ENCODE results near the gene PRR27. TPM values are rescaled to one million over a fixed set of nuclear protein-coding genes. Genes with fewer than 3 reads are reported as not detected.

The PRR27 gene
- not detected for total RNA-seq

GRCh38 chr4:70153937-70154336, at the start of gene PRR27:
Gene PRR27, plus strand, starts transcription at chr4:70154237. Its CDS starts 139 bp downstream, at chr4:70154376.
- intact Hi-C loops (cut with DNase I), result no loop called here
- no peak for ATAC-seq
- no peak for DNase-seq (ENCODE audit: low spot score)

- no peak for ATAC-seq
- DNase-seq (ENCODE audit: low spot score), result no peak
- intact Hi-C loops (cut with DNase I), result no loop called here
These were observed 43.1 kb upstream of the PRR27 start for GRCh38 chr4:70110917-70111316.

DNA sequence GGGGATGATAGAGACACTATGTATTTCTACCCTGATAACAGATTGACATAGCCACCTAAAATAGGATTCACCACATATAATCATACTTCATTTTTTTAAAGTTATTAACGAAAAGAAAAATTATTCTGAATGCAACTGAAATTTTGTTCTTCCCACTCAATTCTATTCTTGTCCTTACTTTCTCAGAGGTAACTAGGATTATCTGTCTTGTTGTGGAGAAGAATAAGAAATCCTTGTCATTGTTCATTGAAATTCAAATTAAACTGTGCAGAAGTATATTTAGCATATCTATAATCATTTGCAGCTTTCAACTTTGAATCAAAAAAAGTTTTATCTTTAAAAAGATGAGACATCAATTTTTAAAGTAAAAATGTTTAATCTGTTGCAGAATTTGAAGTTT, 40.4 kb upstream of the PRR27 start:
- ATAC-seq, result no peak
- no peak for DNase-seq (ENCODE audit: low spot score)
- intact Hi-C loops (cut with DNase I), result no loop called here

DNA sequence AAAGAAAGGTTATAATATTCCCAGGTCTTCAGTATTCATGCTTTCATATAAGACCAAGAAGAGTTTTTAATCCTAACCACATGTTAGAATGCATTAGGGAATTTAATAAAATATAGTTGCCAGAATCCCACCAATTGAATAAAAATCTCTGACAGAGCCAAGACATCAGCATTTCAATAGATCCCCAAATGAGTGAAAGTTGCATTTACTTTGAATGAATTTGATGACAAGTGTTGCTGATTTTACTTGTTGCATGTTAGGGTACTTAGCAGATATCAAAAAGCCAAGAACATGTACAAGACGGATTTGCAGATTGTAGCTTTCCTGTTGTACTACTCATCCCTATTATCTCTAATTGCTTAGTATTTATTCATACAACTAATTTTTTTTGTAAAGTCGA, 39.9 kb upstream of the PRR27 start:
- DNase-seq (ENCODE audit: low spot score) (no peak), ATAC-seq (no peak)
- intact Hi-C loops (cut with DNase I), result no loop called here

- no peak for DNase-seq (ENCODE audit: low spot score)
These were observed 33.7 kb upstream of the PRR27 start for GRCh38 chr4:70120323-70120722.

GRCh38 chr4:70133473-70133872, 20.6 kb upstream of the PRR27 start:
- DNase-seq (ENCODE audit: low spot score), result no peak
- intact Hi-C loops (cut with DNase I), result no loop called here

More at GRCh38 chr4:70120323-70120722, 33.7 kb upstream of the PRR27 start:
- ATAC-seq, result no peak
- intact Hi-C loops (cut with DNase I), result no loop called here

DNA sequence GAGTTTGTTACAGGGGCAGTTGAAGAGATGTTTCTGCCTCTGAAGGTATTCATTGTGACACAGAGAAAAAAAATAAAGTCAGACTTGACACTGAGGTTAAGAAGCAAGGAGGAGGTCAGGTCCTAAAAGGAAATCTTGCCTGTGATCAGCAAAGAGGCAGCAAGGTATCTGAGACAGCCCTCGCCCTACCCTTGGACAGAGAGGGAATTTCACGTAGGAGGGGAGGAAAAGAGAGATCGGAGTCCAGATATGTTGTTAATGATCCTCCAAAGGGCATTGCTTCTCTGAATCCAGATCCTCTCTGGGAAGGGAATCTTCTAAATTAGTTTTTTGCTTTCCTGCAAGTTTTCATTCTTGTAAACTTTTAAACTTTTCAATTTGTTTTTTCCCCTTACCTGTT, 15.3 kb upstream of the PRR27 start:
- ATAC-seq (no peak), DNase-seq (ENCODE audit: low spot score) (no peak)
- intact Hi-C loops (cut with DNase I), result no loop called here

More at GRCh38 chr4:70133473-70133872, 20.6 kb upstream of the PRR27 start:
- no peak for ATAC-seq

GRCh38 chr4:70151271-70151670, 2.8 kb upstream of the PRR27 start:
- intact Hi-C loops (cut with DNase I), result no loop called here
- ATAC-seq, result no peak

GRCh38 chr4:70152088-70152487, 1.9 kb upstream of the PRR27 start:
- no peak for DNase-seq (ENCODE audit: low spot score)
- intact Hi-C loops (cut with DNase I), result no loop called here
- no peak for ATAC-seq

More at GRCh38 chr4:70151271-70151670, 2.8 kb upstream of the PRR27 start:
- DNase-seq (ENCODE audit: low spot score), result no peak

GRCh38 chr4:70158576-70158975, 4.5 kb downstream of the PRR27 start:
- intact Hi-C loops (cut with DNase I), result no loop called here
- ATAC-seq (no peak), DNase-seq (ENCODE audit: low spot score) (no peak)

GRCh38 chr4:70177090-70177489, 23.1 kb downstream of the PRR27 start:
- DNase-seq (ENCODE audit: low spot score) (no peak), ATAC-seq (no peak)
- intact Hi-C loops (cut with DNase I), result no loop called here

DNA sequence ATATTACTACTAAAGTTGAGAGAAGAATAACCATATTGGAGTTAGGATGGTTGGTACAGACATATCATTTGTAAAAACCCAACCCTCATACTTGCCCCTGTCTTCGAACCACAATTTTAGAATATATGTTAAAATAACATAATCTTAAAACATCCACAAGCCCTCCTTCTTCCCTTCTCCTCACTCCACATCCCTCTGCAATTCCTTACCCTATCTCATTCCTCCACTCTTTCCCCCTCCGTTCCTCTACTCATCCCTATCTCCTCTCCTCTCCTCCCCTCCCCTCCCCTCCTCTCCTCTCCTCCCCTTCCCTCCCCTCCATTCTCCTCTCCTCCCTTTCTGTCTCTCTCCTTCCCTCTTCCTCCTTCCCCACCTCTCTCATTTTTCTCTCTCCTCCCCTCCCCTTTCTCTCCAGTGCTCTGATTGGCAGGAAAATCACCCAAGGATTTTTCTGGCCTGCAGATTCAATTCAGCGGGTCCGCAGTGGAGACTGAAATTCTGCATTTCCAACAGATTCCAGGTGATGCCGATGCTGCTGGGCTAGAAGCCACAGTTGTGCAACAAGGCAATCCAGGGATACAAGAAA, 24.1 kb downstream of the PRR27 start:
- ATAC-seq (no peak), DNase-seq (ENCODE audit: low spot score) (no peak)
- intact Hi-C loops (cut with DNase I), result no loop called here

GRCh38 chr4:70179811-70180210, 25.8 kb downstream of the PRR27 start:
- intact Hi-C loops (cut with DNase I), result no loop called here
- DNase-seq (ENCODE audit: low spot score), result no peak
- ATAC-seq, result no peak

GRCh38 chr4:70181864-70182263, 27.8 kb downstream of the PRR27 start:
- DNase-seq (ENCODE audit: low spot score) (no peak), ATAC-seq (no peak)
- intact Hi-C loops (cut with DNase I), result no loop called here

GRCh38 chr4:70182517-70183167, 28.6 kb downstream of the PRR27 start:
- intact Hi-C loops (cut with DNase I), result no loop called here
- no peak for DNase-seq (ENCODE audit: low spot score)
- ATAC-seq, result no peak

DNA sequence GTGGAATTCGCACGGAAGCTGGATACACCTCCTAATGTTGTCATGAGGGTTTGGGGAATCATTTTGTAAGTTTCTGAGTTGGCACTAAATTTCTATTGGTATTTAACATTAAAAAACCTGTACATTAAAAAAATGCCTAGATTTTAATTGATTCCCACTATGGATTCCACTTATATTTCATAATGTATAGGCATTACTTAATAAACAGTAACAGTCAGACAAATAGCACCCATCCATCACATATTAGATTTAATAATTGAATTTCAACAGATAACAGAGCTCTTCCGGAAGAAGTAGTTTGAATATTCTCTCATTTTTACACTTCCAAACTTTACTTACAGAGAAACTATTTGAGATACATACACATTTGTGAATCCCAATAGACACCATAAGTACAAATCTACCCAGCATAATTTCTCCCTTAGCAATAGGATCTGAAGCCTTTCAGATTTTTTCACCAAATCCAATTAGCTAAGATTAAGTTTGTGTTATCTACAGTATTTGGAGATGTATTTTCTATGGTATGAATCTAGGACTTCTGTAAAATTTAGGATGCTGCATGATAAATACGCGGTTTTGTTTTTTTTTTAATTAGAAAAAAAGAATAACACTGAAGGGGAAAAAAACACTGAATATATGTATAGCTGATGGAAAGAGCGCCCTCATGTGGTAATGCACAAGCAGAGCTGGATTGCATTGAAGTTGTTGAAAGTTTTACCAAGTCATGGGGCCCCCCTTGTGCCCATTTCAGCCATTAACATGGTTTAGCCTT, 29.3 kb downstream of the PRR27 start:
- intact Hi-C loops (cut with DNase I), result no loop called here
- ATAC-seq (no peak), DNase-seq (ENCODE audit: low spot score) (no peak)

GRCh38 chr4:70183940-70184246, 29.9 kb downstream of the PRR27 start:
- intact Hi-C loops (cut with DNase I), result no loop called here
- DNase-seq (ENCODE audit: low spot score), result no peak
- ATAC-seq, result no peak

DNA sequence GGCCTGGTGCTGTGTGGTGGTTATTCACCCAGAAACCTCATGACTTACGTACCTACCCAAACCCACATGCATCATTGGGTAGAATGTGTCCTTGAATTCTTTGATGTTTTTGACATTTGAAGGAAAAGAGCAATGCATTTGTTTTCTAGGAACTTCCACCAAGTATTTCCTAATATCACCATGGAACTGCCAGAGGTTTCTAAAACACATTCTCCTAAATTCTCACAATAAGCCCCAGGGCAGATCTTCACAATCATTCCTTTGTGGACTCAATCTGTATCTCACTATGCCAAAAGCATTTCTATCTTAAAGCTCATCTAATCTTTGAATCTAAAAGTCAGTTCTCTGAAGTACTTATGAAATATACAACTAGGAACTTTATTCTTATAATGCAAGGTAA, 33.2 kb downstream of the PRR27 start:
- DNase-seq (ENCODE audit: low spot score) (no peak), ATAC-seq (no peak)
- intact Hi-C loops (cut with DNase I), result no loop called here

GRCh38 chr4:70190579-70190978, 36.5 kb downstream of the PRR27 start:
- ATAC-seq, result no peak
- DNase-seq (ENCODE audit: low spot score), result no peak
- intact Hi-C loops (cut with DNase I), result no loop called here

GRCh38 chr4:70191647-70192046, 37.6 kb downstream of the PRR27 start:
- no peak for DNase-seq (ENCODE audit: low spot score)
- intact Hi-C loops (cut with DNase I), result no loop called here
- ATAC-seq, result no peak
